Adrenal gland (tissue), 5 donors: ENCODE measurements around the gene ZNF273.

Source experiments
- CTCF ChIP-seq, 6 experiments: fragments of 450-650 bp in 4 of 6; fragments of 200-600 bp in 2 of 6; sonication (generic) in 1 of 6; IDR thresholded peaks; 1 replicate in 5 of 6; 2 replicates in 1 of 6; pipeline versions ENCODE4 v1.5.1 to v1.8.0; 2016 to 2021; ENCODE audit warnings: antibody characterized with exemption in 6 of 6, mild to moderate bottlenecking in 2 of 6, moderate library complexity in 1 of 6
- POLR2A ChIP-seq, 2 donors: fragments of 450-650 bp; IDR thresholded peaks; one replicate each; pipeline ENCODE4 v1.6.1; 2017; ENCODE audit warnings: antibody characterized with exemption in 2 of 2, mild to moderate bottlenecking in 2 of 2, moderate library complexity in 1 of 2
- donor health status: DM: no; HTN: no; CAD: no.

DNA sequence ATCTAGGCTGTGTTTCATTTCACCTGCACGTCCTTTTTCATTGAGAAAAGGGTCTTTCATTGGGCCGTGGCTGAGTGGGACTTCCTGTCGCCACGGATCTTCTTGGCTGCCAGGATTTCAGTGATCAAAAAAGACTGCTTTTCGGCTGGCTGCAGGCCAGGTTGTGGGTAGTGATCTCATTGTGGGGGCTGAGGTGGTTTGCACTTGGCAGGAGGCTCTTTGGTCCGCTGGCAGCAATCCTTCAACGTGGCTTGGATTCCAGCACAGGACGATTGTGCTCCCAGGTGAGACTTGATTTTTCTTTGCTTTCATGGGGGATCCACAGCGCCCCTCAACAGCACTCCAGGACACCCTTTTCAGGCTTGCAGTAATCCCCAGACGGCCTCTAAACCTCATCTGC is 29.0 kb upstream of the ZNF273 start:
- TF ChIP-seq CTCF (IDR thresholded peaks at IDR 0.05) (no peak), POLR2A (IDR thresholded peaks at IDR 0.05) (no peak)
